H9 (cell line): ENCODE measurements around the gene SLC26A5. TPM values are rescaled to one million over a fixed set of nuclear protein-coding genes. Genes with fewer than 3 reads are reported as not detected.

Source experiments
- DNase-seq: peaks from one replicate; pipeline ENCODE4 v3.0.0-alpha.2; 2017
- H2AFZ ChIP-seq: one replicate; pipeline ENCODE4 v1.6.1; 2013; ENCODE audit warnings: mild to moderate bottlenecking, low read length, control low read depth, moderate library complexity
- H2AK5ac ChIP-seq: 2 replicates; pipeline ENCODE4 v1.6.1; 2013; ENCODE audit warnings: low read length, control low read depth, mixed read lengths; ENCODE audit not compliant: insufficient read length
- H2BK120ac ChIP-seq: one replicate; pipeline ENCODE4 v1.6.1; 2013; ENCODE audit warnings: low read depth, mild to moderate bottlenecking, low read length, control low read depth, inconsistent platforms; ENCODE audit not compliant: poor library complexity, severe bottlenecking
- H2BK12ac ChIP-seq: 2 replicates; pipeline ENCODE4 v1.6.1; 2013; ENCODE audit warnings: low read length, control low read depth, mixed read lengths, low read depth; ENCODE audit not compliant: insufficient read length
- H2BK15ac ChIP-seq: 2 replicates; pipeline ENCODE4 v1.6.1; 2013; ENCODE audit warnings: low read depth, low read length, control low read depth
- H2BK20ac ChIP-seq: one replicate; pipeline ENCODE4 v1.6.1; 2013; ENCODE audit warnings: low read depth, mild to moderate bottlenecking, low read length, control low read depth, inconsistent platforms; ENCODE audit not compliant: poor library complexity, severe bottlenecking
- H2BK5ac ChIP-seq: 2 replicates; pipeline ENCODE4 v1.6.1; 2013; ENCODE audit warnings: low read length, control low read depth, mixed read lengths; ENCODE audit not compliant: insufficient read length
- H3K14ac ChIP-seq: 2 replicates; pipeline ENCODE4 v1.6.1; 2013; ENCODE audit warnings: low read length, control low read depth; ENCODE audit not compliant: insufficient read depth
- H3K18ac ChIP-seq: 2 replicates; pipeline ENCODE4 v1.6.1; 2013; ENCODE audit warnings: low read depth, mild to moderate bottlenecking, mixed read lengths, low read length, control low read depth; ENCODE audit not compliant: insufficient read length
- H3K23ac ChIP-seq: 2 replicates; pipeline ENCODE4 v1.6.1; 2013; ENCODE audit warnings: low read length, control low read depth, mixed read lengths, low read depth; ENCODE audit not compliant: insufficient read length
- H3K23me2 ChIP-seq: 2 replicates; pipeline ENCODE4 v1.6.1; 2013; ENCODE audit warnings: low read depth, mild to moderate bottlenecking, mixed read lengths, low read length, control low read depth; ENCODE audit not compliant: insufficient read length, poor library complexity, severe bottlenecking
- H3K27ac ChIP-seq: 2 replicates; pipeline ENCODE4 v1.5.1; 2013; ENCODE audit warnings: low read length, control low read depth, mixed read lengths, low read depth; ENCODE audit not compliant: insufficient read length
- H3K27me3 ChIP-seq: 2 replicates; pipeline ENCODE4 v1.6.1; 2013; ENCODE audit warnings: low read length, control low read depth, inconsistent platforms; ENCODE audit not compliant: insufficient read depth
- H3K4ac ChIP-seq: 2 replicates; pipeline ENCODE4 v1.6.1; 2013; ENCODE audit warnings: low read depth, mild to moderate bottlenecking, control low read depth, inconsistent platforms, low read length, moderate library complexity
- H3K4me1 ChIP-seq: 2 replicates; pipeline ENCODE4 v1.6.1; 2013; ENCODE audit warnings: low read length, control low read depth, inconsistent platforms; ENCODE audit not compliant: insufficient read depth
- H3K4me2 ChIP-seq: 2 replicates; pipeline ENCODE4 v1.6.1; 2013; ENCODE audit warnings: low read length, control low read depth, mixed read lengths; ENCODE audit not compliant: insufficient read length, insufficient read depth
- H3K56ac ChIP-seq: 2 replicates; pipeline ENCODE4 v1.6.1; 2013; ENCODE audit warnings: low read depth, mild to moderate bottlenecking, mixed read lengths, low read length, control low read depth; ENCODE audit not compliant: insufficient read length
- H3K79me1 ChIP-seq: 2 replicates; pipeline ENCODE4 v1.6.1; 2013; ENCODE audit warnings: low read depth, mild to moderate bottlenecking, moderate library complexity, low read length, control low read depth, inconsistent platforms; ENCODE audit not compliant: insufficient read depth, poor library complexity, severe bottlenecking
- H3K79me2 ChIP-seq: 2 replicates; pipeline ENCODE4 v1.6.1; 2013; ENCODE audit warnings: low read length, control low read depth, inconsistent platforms; ENCODE audit not compliant: insufficient read depth
- H3K9ac ChIP-seq: 2 replicates; pipeline ENCODE4 v1.6.1; 2013; ENCODE audit warnings: low read length, control low read depth, mixed read lengths; ENCODE audit not compliant: insufficient read length; ENCODE audit errors: extremely low read depth
- H3K9me3 ChIP-seq: one replicate; pipeline ENCODE4 v1.6.1; 2013; ENCODE audit warnings: low read depth, low read length, inconsistent platforms; ENCODE audit not compliant: control insufficient read depth
- H3T11ph ChIP-seq: one replicate; pipeline ENCODE4 v1.6.1; 2013; ENCODE audit warnings: mild to moderate bottlenecking, low read length, control low read depth, inconsistent platforms
- H4K20me1 ChIP-seq: one replicate; pipeline ENCODE4 v1.6.1; 2013; ENCODE audit not compliant: control insufficient read depth, insufficient read length, insufficient read depth
- H4K5ac ChIP-seq: 2 replicates; pipeline ENCODE4 v1.6.1; 2013; ENCODE audit warnings: low read depth, mild to moderate bottlenecking, mixed read lengths, low read length, control low read depth; ENCODE audit not compliant: insufficient read length
- H4K8ac ChIP-seq: replicated peaks from 2 replicates; pipeline ENCODE4 v1.6.1; 2013; ENCODE audit warnings: low read length, control low read depth, mixed read lengths, low read depth; ENCODE audit not compliant: insufficient read length
- H4K91ac ChIP-seq: 2 replicates; pipeline ENCODE4 v1.6.1; 2013; ENCODE audit warnings: low read depth, mild to moderate bottlenecking, moderate library complexity, mixed read lengths, low read length, control low read depth; ENCODE audit not compliant: insufficient read length
- H3K27ac Mint-ChIP-seq, 3 experiments: 2 replicates in 2 of 3; 3 replicates in 1 of 3; pipeline ENCODE4 v1.8.0; 2020 to 2021; ENCODE audit warnings: mixed read lengths in 3 of 3, mild to moderate bottlenecking in 1 of 3, moderate library complexity in 1 of 3
- H3K27me3 Mint-ChIP-seq: 2 replicates; pipeline ENCODE4 v1.8.0; 2021; ENCODE audit warnings: low read depth, mild to moderate bottlenecking, moderate library complexity, mixed read lengths
- H3K36me3 Mint-ChIP-seq, 3 experiments: 2 replicates in 2 of 3; 3 replicates in 1 of 3; pipeline ENCODE4 v1.8.0; 2020 to 2021; ENCODE audit warnings: low read depth in 3 of 3, mixed read lengths in 3 of 3; ENCODE audit not compliant: insufficient read depth in 1 of 3
- H3K4me1 Mint-ChIP-seq, 2 experiments: 2 replicates each; pipeline ENCODE4 v1.8.0; 2020; ENCODE audit warnings: mixed read lengths in 2 of 2
- H3K4me3 Mint-ChIP-seq, 2 experiments: 2 replicates in 1 of 2; 3 replicates in 1 of 2; pipeline ENCODE4 v1.8.0; 2020 to 2021; ENCODE audit warnings: mild to moderate bottlenecking in 2 of 2, mixed read lengths in 2 of 2, moderate library complexity in 1 of 2
- H3K9me3 Mint-ChIP-seq, 2 experiments: 2 replicates in 1 of 2; 3 replicates in 1 of 2; pipeline ENCODE4 v1.8.0; 2020; ENCODE audit warnings: mild to moderate bottlenecking in 2 of 2, mixed read lengths in 2 of 2, moderate library complexity in 1 of 2
- WGBS: extraction: QIAGEN DNeasy Blood & Tissue Kit; methylation state at CpG from one replicate; pipeline ENCODE4 v1.1.7; 2013; ENCODE audit warnings: missing lambda C conversion rate, low lambda C conversion rate, mixed read lengths; ENCODE audit not compliant: insufficient read length; ENCODE audit errors: extremely low coverage; 5-methylcytosine and 5-hydroxymethylcytosine counted together
- total RNA-seq: library from RNA; stranded (reverse); gene quantifications from 2 replicates; pipeline ENCODE4 v1.2.1, GENCODE V29; 2021
- TF ChIP-seq, protein P1 (sequence below): fragments of 200-600 bp; sonication (generic); conservative IDR thresholded peaks from 3 replicates; pipeline ENCODE4 v1.8.0; 2021; ENCODE audit warnings: antibody characterized with exemption, mild to moderate bottlenecking

SLC26A5 gene
- total RNA-seq, 1 experiment from 2014 or later, result not detected

DNA sequence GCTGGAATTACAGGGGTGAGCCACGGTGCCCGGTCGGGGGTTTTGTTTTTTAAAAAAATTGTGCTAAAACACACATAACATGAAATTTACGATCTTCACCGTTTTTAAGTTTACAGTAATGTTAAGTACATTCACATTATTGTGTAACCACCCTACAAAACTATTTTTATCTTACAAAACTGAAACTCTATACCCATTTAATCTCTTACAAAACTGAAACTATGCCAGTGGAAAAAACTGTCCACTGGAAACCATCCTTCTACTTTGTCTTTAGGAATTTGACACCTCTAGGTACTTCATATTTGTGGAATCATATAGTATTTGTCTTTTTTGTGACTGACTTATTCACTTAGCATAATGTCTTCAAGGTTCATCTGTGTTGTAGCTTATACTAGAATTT is 99.6 kb downstream of the SLC26A5 start:
- Histone ChIP-seq H2BK20ac (no peak overlapping the region), H4K8ac (no peak overlapping the region), H4K91ac (no peak overlapping the region), H3K56ac (no peak overlapping the region), H2AFZ (no peak overlapping the region), H3K4me1 (no peaks in the 10 kb centered on the region), H3K14ac (no peak overlapping the region), H3K27me3 (no peaks in the 10 kb centered on the region), H3K4me2 (no peak overlapping the region), H2BK12ac (no peak overlapping the region), H3K23me2 (peaks cover 5% of the 10 kb centered on the region), H3K79me1 (peaks cover 6% of the 10 kb centered on the region), H3T11ph (no peak overlapping the region), H2BK5ac (no peak overlapping the region), H3K18ac (no peak overlapping the region), H3K9ac (no peak overlapping the region), H3K9me3 (no peaks in the 10 kb centered on the region), H2BK15ac (no peak overlapping the region), H2AK5ac (no peak overlapping the region), H3K4ac (no peak overlapping the region), H3K23ac (no peak overlapping the region), H2BK120ac (no peak overlapping the region), H3K79me2 (peaks cover 38% of the 10 kb centered on the region), H4K5ac (no peak overlapping the region), H4K20me1 (no peaks in the 10 kb centered on the region), H3K27ac (no peak overlapping the region)
- DNase-seq, result no peak
- no CpG with 5 or more reads among the region's 5 CpGs for WGBS
- Mint-ChIP-seq H3K4me1 (peaks cover 15 to 20% of the 10 kb centered on the region in 2 experiments), H3K9me3 (no peaks in the 10 kb centered on the region; a peak in 1 of 5 replicates), H3K36me3 (peaks cover 6 to 15% (median 8%) of the 10 kb centered on the region in 3 experiments; a peak in 6 of 7 replicates), H3K27ac (no peak overlapping the region), H3K27me3 (no peaks in the 10 kb centered on the region), H3K4me3 (no peak overlapping the region)
- TF ChIP-seq, protein P1, sequence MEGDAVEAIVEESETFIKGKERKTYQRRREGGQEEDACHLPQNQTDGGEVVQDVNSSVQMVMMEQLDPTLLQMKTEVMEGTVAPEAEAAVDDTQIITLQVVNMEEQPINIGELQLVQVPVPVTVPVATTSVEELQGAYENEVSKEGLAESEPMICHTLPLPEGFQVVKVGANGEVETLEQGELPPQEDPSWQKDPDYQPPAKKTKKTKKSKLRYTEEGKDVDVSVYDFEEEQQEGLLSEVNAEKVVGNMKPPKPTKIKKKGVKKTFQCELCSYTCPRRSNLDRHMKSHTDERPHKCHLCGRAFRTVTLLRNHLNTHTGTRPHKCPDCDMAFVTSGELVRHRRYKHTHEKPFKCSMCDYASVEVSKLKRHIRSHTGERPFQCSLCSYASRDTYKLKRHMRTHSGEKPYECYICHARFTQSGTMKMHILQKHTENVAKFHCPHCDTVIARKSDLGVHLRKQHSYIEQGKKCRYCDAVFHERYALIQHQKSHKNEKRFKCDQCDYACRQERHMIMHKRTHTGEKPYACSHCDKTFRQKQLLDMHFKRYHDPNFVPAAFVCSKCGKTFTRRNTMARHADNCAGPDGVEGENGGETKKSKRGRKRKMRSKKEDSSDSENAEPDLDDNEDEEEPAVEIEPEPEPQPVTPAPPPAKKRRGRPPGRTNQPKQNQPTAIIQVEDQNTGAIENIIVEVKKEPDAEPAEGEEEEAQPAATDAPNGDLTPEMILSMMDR, result no peak
